GM12878 (cell line): ENCODE measurements around the gene TDP2. TPM values are rescaled to one million over a fixed set of nuclear protein-coding genes. Genes with fewer than 3 reads are reported as not detected.

Experiments
- ATAC-seq: fragments of 200-7000 bp; cut with Tn5 transposase; 3 replicates; pipeline ENCODE4 v1.9.1; 2020; ENCODE audit warnings: mild to moderate bottlenecking, moderate library complexity
- BruUV-seq: library from RNA; stranded (reverse); fragments of 400-500 nt; replicated peaks from 2 replicates; lab custom pipeline; 2021; lab: Mats Ljungman, UMichigan
- CTCF ChIA-PET: fragments of 300-600 bp; sonication (Branson Sonifier 250); formaldehyde crosslinking; extraction: SDS; loops from one replicate; lab custom pipeline; 2021; ENCODE audit warnings: inconsistent platforms; lab: Yijun Ruan, JAX
- POLR2A ChIA-PET: fragments of 350-600 bp; formaldehyde crosslinking; extraction: SDS; loops from one replicate; lab custom pipeline; 2021; ENCODE audit warnings: inconsistent platforms; lab: Charles Lee
- RAD21 ChIA-PET: fragments of 300-600 bp; sonication (Branson Sonifier 250); formaldehyde crosslinking; loops from one replicate; lab custom pipeline; 2023; ENCODE audit warnings: antibody characterized with exemption; ENCODE audit not compliant: unreplicated experiment; lab: Charles Lee
- SMC1A ChIA-PET: fragments of 300-600 bp; sonication (Branson Sonifier 250); formaldehyde crosslinking; loops from one replicate; lab custom pipeline; 2023; ENCODE audit not compliant: unreplicated experiment, uncharacterized antibody; lab: Charles Lee
- DNase-seq: peaks from one replicate; pipeline ENCODE4 v3.0.0-alpha.2; 2011; ENCODE audit warnings: low read depth, low spot score
- FAIRE-seq: peaks from 3 replicates; lab custom pipeline; 2011; peaks lifted over from hg19 to GRCh38; lab: Jason Lieb, UNC
- H2AFZ ChIP-seq: 2 replicates; pipeline ENCODE4 v1.6.0; 2011; ENCODE audit warnings: low read depth, low read length, control low read depth; ENCODE audit not compliant: control insufficient read depth
- H3K27ac ChIP-seq: 2 replicates; pipeline ENCODE4 v1.5.1; 2011; ENCODE audit warnings: control low read depth; ENCODE audit not compliant: control insufficient read depth, insufficient read depth
- H3K27me3 ChIP-seq, 2 experiments: replicated peaks in 1 of 2; 2 replicates each; pipeline versions ENCODE4 v1.6.0 to v1.6.1; 2011; ENCODE audit warnings: low read length in 1 of 2; ENCODE audit not compliant: control insufficient read depth in 2 of 2, insufficient read depth in 2 of 2
- H3K36me3 ChIP-seq, 2 experiments: 2 replicates each; pipeline ENCODE4 v1.5.1; 2011; ENCODE audit warnings: low read length in 1 of 2; ENCODE audit not compliant: control insufficient read depth in 2 of 2, insufficient read depth in 2 of 2
- H3K4me1 ChIP-seq: 2 replicates; pipeline ENCODE4 v1.6.1; 2011; ENCODE audit warnings: mild to moderate bottlenecking, low read length, moderate library complexity, mixed read lengths; ENCODE audit not compliant: control insufficient read depth, insufficient read depth
- H3K4me2 ChIP-seq: 2 replicates; pipeline ENCODE4 v1.6.0; 2011; ENCODE audit warnings: control low read depth; ENCODE audit not compliant: control insufficient read depth, insufficient read depth
- H3K4me3 ChIP-seq: fragments of 200-600 bp; sonication (generic); 2 replicates; pipeline ENCODE4 v1.5.1; 2016
- H3K79me2 ChIP-seq: 2 replicates; pipeline ENCODE4 v1.6.0; 2011; ENCODE audit warnings: low read length; ENCODE audit not compliant: control insufficient read depth, insufficient read depth
- H3K9ac ChIP-seq: 2 replicates; pipeline ENCODE4 v1.8.0; 2011; ENCODE audit warnings: low read length, control low read depth, mixed read lengths; ENCODE audit not compliant: control insufficient read depth, insufficient read depth
- H3K9me3 ChIP-seq: replicated peaks from 3 replicates; pipeline ENCODE4 v1.5.1; 2011; ENCODE audit warnings: mild to moderate bottlenecking, low read length; ENCODE audit not compliant: control insufficient read depth, insufficient read depth
- H4K20me1 ChIP-seq: 2 replicates; pipeline ENCODE4 v1.6.0; 2011; ENCODE audit not compliant: control insufficient read depth, insufficient read depth
- JUNB ChIP-seq: IDR thresholded peaks from 2 replicates; pipeline ENCODE4 v1.6.1; 2016; ENCODE audit warnings: antibody characterized with exemption, mild to moderate bottlenecking
- MTA2 ChIP-seq: fragments of 450-650 bp; IDR thresholded peaks from 2 replicates; pipeline ENCODE4 v1.6.1; 2016; ENCODE audit warnings: low read depth, mild to moderate bottlenecking, moderate library complexity
- MYC ChIP-seq: IDR thresholded peaks from 2 replicates; pipeline ENCODE4 v1.6.1; 2011; ENCODE audit warnings: mild to moderate bottlenecking, low read length, moderate library complexity, inconsistent platforms; ENCODE audit not compliant: insufficient read depth, insufficient replicate concordance, insufficient read length, severe bottlenecking
- SMAD1 ChIP-seq: fragments of 450-650 bp; IDR thresholded peaks from 2 replicates; pipeline ENCODE4 v1.6.1; 2018; ENCODE audit warnings: mild to moderate bottlenecking, low read depth; ENCODE audit not compliant: partially characterized antibody
- SMARCA5 ChIP-seq: fragments of 450-650 bp; IDR thresholded peaks from 2 replicates; pipeline ENCODE4 v1.6.1; 2017; ENCODE audit warnings: mild to moderate bottlenecking
- ZNF384 ChIP-seq: IDR thresholded peaks from 2 replicates; pipeline ENCODE4 v1.6.1; 2012; ENCODE audit warnings: low read depth, mild to moderate bottlenecking, low read length, improper control_type of control experiment, borderline replicate concordance
- WGBS: methylation state at CpG from one replicate; pipeline ENCODE4 v1.1.6; 2016; ENCODE audit warnings: low lambda C conversion rate; ENCODE audit not compliant: insufficient replicate concordance, insufficient coverage; ENCODE audit errors: missing lambda C conversion rate; 5-methylcytosine and 5-hydroxymethylcytosine counted together
- in situ Hi-C: fragments of 300-500 bp; cut with MboI; formaldehyde crosslinking; loops from 9 replicates; pipeline ENCODE4 v1.14.3; 2018; ENCODE audit warnings: mixed read lengths
- intact Hi-C: fragments of 100-400 bp; cut with micrococcal nuclease; formaldehyde crosslinking; loops from one replicate; pipeline ENCODE4 v1.14.2; 2022; ENCODE audit not compliant: unreplicated experiment
- polyA plus RNA-seq, 11 experiments: library from polyadenylated mRNA; depleted of rRNA in 4 of 11; unstranded in 6 of 11; stranded (reverse) in 5 of 11; fragments of >200 nt; fragmentation: Nextera tagmentation in 4 of 11; fragmentation: Illumina TruSeq in 1 of 11; extraction: Ambion mirVana in 4 of 11; extraction: Trizol in 1 of 11; gene quantifications; 1 replicate in 1 of 11; 2 replicates in 10 of 11; pipeline versions ENCODE4 v1.2.1 to v1.2.3, GENCODE V29; 2011 to 2016; ENCODE audit warnings: inconsistent platforms in 2 of 11, missing spikeins in 2 of 11, low read depth in 1 of 11
- total RNA-seq, 4 experiments: library from RNA; depleted of rRNA in 3 of 4; stranded (reverse); fragments of >200 nt in 3 of 4; fragmentation: Illumina TruSeq in 1 of 4; extraction: Trizol in 1 of 4; gene quantifications; 2 replicates each; pipeline versions ENCODE4 v1.2.1 to v1.2.3, GENCODE V29; 2013 to 2021
- TF ChIP-seq, protein P1 (sequence below), 3 experiments: IDR thresholded peaks in 2 of 3; conservative IDR thresholded peaks in 1 of 3; 2 replicates each; pipeline ENCODE4 v1.5.1; 2011; ENCODE audit warnings: low read depth in 3 of 3, low read length in 3 of 3, mild to moderate bottlenecking in 3 of 3, control low read depth in 2 of 3, moderate library complexity in 2 of 3, inconsistent platforms in 1 of 3, mixed read lengths in 1 of 3; ENCODE audit not compliant: control insufficient read depth in 2 of 3, insufficient read depth in 1 of 3; ENCODE audit errors: extremely low read depth in 1 of 3
- TF ChIP-seq, protein P2 (sequence below): fragments of 450-650 bp; IDR thresholded peaks from 2 replicates; pipeline ENCODE4 v1.6.1; 2017; ENCODE audit warnings: mild to moderate bottlenecking, low read depth, inconsistent platforms; ENCODE audit not compliant: poor library complexity, severe bottlenecking
- TF ChIP-seq, protein P3 (sequence below): fragments of 450-650 bp; formaldehyde crosslinking; IDR thresholded peaks from 2 replicates; pipeline ENCODE4 v1.4.0; 2022; ENCODE audit warnings: mild to moderate bottlenecking, moderate library complexity

TDP2 gene
- total and polyA plus RNA-seq, 10 of the 15 experiments (the other 5 are each of a cell fraction or from before 2014, with no cell fraction given), result 24.4 to 53.3 (median 38.8) TPM

- DNase-seq (no peak), FAIRE-seq (no peak), ATAC-seq (no peak)
- WGBS, result 46% methylated on average over 7 of the region's 7 CpGs
- in situ Hi-C loops, result no loop called here
- Histone ChIP-seq H3K79me2 (no peaks in the 10 kb centered on the region), H3K9me3 (no peaks in the 10 kb centered on the region), H4K20me1 (no peaks in the 10 kb centered on the region), H3K4me1 (no peaks in the 10 kb centered on the region), H3K4me3 (no peak overlapping the region), H3K27me3 (no peaks in the 10 kb centered on the region), H3K9ac (no peak overlapping the region), H3K4me2 (no peak overlapping the region), H3K27ac (no peak overlapping the region), H2AFZ (no peak overlapping the region), H3K36me3 (no peaks in the 10 kb centered on the region)
- ChIA-PET SMC1A (interaction anchor here (0.5 to 1.1 kb wide), 2 partner anchors 15 to 30 kb away, joined by 3 read pairs; no protein-coding TSS in a partner anchor), RAD21 (no interaction called here), CTCF (interaction anchor here (0.8 to 1.9 kb wide), 3 partner anchors 21 to 99 kb away, joined by 3 to 8 read pairs (median 4); no protein-coding TSS in a partner anchor), POLR2A (no interaction called here)
- BruUV-seq, result no TSS peak
- TF ChIP-seq ZNF384, result no peak
- no peak for TF ChIP-seq MYC
- no peak for TF ChIP-seq SMAD1
- TF ChIP-seq, protein P1, sequence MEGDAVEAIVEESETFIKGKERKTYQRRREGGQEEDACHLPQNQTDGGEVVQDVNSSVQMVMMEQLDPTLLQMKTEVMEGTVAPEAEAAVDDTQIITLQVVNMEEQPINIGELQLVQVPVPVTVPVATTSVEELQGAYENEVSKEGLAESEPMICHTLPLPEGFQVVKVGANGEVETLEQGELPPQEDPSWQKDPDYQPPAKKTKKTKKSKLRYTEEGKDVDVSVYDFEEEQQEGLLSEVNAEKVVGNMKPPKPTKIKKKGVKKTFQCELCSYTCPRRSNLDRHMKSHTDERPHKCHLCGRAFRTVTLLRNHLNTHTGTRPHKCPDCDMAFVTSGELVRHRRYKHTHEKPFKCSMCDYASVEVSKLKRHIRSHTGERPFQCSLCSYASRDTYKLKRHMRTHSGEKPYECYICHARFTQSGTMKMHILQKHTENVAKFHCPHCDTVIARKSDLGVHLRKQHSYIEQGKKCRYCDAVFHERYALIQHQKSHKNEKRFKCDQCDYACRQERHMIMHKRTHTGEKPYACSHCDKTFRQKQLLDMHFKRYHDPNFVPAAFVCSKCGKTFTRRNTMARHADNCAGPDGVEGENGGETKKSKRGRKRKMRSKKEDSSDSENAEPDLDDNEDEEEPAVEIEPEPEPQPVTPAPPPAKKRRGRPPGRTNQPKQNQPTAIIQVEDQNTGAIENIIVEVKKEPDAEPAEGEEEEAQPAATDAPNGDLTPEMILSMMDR (IDR thresholded peaks at IDR 0.05 in 2 of 3, conservative IDR thresholded peaks at IDR 0.05 in 1 of 3; ENCODE audit: control insufficient read depth in 2 of 3, extremely low read depth in 1 of 3, insufficient read depth in 1 of 3, low read depth in 3 of 3, low read length in 3 of 3), result no peak
- no peak for TF ChIP-seq SMARCA5
- TF ChIP-seq, protein P2, sequence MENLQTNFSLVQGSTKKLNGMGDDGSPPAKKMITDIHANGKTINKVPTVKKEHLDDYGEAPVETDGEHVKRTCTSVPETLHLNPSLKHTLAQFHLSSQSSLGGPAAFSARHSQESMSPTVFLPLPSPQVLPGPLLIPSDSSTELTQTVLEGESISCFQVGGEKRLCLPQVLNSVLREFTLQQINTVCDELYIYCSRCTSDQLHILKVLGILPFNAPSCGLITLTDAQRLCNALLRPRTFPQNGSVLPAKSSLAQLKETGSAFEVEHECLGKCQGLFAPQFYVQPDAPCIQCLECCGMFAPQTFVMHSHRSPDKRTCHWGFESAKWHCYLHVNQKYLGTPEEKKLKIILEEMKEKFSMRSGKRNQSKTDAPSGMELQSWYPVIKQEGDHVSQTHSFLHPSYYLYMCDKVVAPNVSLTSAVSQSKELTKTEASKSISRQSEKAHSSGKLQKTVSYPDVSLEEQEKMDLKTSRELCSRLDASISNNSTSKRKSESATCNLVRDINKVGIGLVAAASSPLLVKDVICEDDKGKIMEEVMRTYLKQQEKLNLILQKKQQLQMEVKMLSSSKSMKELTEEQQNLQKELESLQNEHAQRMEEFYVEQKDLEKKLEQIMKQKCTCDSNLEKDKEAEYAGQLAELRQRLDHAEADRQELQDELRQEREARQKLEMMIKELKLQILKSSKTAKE, result no peak
- TF ChIP-seq, protein P3, sequence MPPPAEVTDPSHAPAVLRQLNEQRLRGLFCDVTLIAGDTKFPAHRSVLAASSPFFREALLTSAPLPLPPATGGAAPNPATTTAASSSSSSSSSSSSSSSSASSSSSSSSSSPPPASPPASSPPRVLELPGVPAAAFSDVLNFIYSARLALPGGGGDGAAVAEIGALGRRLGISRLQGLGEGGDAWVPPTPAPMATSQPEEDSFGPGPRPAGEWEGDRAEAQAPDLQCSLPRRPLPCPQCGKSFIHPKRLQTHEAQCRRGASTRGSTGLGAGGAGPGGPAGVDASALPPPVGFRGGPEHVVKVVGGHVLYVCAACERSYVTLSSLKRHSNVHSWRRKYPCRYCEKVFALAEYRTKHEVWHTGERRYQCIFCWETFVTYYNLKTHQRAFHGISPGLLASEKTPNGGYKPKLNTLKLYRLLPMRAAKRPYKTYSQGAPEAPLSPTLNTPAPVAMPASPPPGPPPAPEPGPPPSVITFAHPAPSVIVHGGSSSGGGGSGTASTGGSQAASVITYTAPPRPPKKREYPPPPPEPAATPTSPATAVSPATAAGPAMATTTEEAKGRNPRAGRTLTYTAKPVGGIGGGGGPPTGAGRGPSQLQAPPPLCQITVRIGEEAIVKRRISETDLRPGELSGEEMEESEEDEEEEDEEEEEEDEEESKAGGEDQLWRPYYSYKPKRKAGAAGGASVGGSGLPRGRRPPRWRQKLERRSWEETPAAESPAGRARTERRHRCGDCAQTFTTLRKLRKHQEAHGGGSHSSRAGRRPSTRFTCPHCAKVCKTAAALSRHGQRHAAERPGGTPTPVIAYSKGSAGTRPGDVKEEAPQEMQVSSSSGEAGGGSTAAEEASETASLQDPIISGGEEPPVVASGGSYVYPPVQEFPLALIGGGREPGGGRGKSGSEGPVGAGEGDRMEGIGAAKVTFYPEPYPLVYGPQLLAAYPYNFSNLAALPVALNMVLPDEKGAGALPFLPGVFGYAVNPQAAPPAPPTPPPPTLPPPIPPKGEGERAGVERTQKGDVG (CRISPR knock-in tag), result no peak
- TF ChIP-seq MTA2, result no peak
- no peak for TF ChIP-seq JUNB
- intact Hi-C loops, result no loop called here
Measured at GRCh38 chr6:24621626-24622289, 44.9 kb downstream of the TDP2 start.
